GM18951 (cell line): Measurements from ENCODE around the gene CPNE5.
"Not testable (repeated sequence)": the region's sequence is repeated elsewhere in the genome, so short reads cannot be mapped to it uniquely, and the experiment has no call there.

Source experiments
- POLR2A ChIP-seq: IDR thresholded peaks from 4 replicates; pipeline ENCODE4 v1.6.1; 2011; ENCODE audit warnings: mild to moderate bottlenecking; ENCODE audit not compliant: insufficient read length, insufficient read depth; ENCODE audit errors: extremely low read depth
- in situ Hi-C: fragments of 300-500 bp; cut with MboI; formaldehyde crosslinking; loops from one replicate; pipeline ENCODE4 v1.12.0; 2022; ENCODE audit warnings: low sequenced_read_pairs, mixed read lengths, inconsistent platforms; ENCODE audit not compliant: unreplicated experiment

Gene CPNE5

DNA sequence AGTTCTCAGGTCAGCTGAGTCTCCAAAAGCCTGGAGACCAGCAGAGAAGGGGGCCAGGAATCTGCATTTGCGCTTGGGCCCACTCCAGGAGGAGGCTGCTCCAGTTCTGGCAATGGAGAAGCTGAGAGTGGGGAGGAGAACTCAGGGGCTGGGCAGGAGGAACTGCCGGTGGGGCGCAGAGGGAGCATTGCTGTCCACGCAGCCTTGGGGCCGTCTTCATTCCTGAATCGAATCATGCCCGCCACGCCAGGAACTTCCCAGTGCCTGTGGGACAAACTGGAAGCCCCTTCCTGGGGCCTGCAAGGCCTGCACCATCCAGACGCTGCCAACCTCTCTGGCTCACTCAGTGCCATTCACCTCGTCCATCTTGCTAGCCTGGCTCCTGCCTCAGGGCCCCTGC, 124.7 kb downstream of the CPNE5 start:
- no peak for TF ChIP-seq POLR2A
- in situ Hi-C loops, result no loop called here

- in situ Hi-C loops, result no loop called here
- no peak for TF ChIP-seq POLR2A
Observed at GRCh38 chr6:36713846-36714245, 125.4 kb downstream of the CPNE5 start.

GRCh38 chr6:36712816-36713215, 126.4 kb downstream of the CPNE5 start:
- in situ Hi-C loops, result no loop called here
- no peak for TF ChIP-seq POLR2A

GRCh38 chr6:36706339-36706738, 132.9 kb downstream of the CPNE5 start:
- TF ChIP-seq POLR2A, result no peak
- in situ Hi-C loops, result no loop called here

DNA sequence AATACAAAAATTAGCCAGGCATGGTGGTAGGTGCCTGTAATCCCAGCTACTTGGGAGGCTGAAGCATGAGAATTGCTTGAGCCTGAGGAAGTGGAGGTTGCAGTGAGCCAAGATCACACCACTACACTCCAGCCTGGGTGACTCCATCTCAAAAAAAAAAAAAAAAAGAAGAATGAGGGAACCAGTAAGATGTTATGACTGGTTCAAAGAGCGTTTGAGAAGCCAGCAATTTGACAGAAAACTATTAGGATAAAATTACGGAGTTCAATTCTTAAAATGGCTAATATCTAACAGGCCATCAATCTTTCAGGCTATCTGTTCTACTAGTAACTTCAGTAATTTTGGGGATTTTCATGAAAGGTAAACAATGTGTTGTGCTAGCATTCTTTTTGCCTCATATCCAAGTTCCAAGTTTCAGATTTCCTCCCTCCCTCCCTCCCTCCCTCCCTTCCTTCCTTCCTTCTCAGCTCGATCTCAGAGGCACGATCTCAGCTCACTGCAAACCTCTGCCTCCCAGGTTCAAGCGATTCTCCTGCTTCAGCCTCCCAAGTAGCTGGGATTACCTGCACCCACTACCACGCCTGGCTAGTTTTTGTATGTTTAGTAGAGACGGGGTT, 134.2 kb downstream of the CPNE5 start:
- in situ Hi-C loops, result not testable (repeated sequence)

DNA sequence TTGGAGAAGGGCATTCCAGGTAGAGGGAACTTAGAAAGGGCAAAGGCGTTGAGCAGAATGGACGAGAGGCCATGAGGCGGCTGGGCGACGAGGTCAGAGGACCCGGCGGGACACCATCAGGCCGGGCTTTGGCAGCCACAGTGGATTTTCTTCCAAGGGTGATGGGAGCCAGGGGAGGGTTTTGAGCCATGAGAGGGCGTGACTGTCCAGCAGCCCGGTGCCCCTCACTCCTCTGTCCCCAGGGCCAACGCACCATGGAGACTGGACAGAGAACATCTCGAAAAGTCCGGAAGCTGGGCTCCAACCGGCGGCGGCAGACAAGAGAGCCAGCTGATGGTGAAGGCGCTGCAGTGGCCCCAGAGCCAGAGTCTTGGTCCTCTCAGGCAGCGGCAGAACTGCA, 135.3 kb downstream of the CPNE5 start:
- no peak for TF ChIP-seq POLR2A
- in situ Hi-C loops, result no loop called here

- in situ Hi-C loops, result no loop called here
- no peak for TF ChIP-seq POLR2A
Observed at GRCh38 chr6:36703081-36703606, 136.1 kb downstream of the CPNE5 start.

DNA sequence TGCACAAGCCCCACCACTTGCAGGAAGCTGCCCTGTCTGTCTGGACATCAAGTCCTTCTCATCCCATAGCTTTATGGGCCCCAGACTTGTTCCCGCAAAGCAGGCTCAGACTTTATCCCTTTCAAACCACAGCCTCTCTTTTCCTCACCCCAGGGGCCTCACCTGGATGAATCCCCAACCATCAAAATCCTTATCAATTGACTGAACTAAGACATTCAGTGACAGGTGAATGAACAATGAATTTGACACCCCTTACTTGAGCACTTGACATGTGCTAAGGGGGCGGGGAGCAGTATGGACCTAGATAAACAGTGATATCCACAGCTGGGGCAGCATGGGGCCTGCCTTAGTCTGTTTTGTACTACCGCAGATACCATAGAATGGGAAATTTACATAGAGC, 136.6 kb downstream of the CPNE5 start:
- in situ Hi-C loops, result no loop called here
- no peak for TF ChIP-seq POLR2A

GRCh38 chr6:36701401-36701991, 137.7 kb downstream of the CPNE5 start:
- in situ Hi-C loops, result no loop called here
- no peak for TF ChIP-seq POLR2A

DNA sequence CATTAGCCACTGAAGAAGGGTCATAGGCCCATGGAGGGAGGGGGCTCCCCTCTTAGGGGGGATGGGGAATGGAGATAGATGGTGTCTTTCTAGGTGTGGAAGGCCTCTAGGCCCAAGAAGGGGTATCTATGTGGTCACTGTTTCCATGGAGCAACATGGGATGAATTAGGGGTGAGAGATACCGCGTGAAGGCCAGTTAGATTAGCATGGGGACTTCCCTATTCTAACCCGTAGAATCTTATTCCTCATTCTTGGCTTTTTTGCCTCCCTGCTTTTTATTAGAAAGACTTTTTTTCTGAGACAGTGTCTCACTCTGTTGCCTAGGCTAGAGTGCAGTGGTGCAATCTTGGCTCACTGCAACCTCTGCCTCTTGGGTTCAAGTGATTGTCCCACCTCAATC, 138.4 kb downstream of the CPNE5 start:
- TF ChIP-seq POLR2A, result no peak
- in situ Hi-C loops, result no loop called here

DNA sequence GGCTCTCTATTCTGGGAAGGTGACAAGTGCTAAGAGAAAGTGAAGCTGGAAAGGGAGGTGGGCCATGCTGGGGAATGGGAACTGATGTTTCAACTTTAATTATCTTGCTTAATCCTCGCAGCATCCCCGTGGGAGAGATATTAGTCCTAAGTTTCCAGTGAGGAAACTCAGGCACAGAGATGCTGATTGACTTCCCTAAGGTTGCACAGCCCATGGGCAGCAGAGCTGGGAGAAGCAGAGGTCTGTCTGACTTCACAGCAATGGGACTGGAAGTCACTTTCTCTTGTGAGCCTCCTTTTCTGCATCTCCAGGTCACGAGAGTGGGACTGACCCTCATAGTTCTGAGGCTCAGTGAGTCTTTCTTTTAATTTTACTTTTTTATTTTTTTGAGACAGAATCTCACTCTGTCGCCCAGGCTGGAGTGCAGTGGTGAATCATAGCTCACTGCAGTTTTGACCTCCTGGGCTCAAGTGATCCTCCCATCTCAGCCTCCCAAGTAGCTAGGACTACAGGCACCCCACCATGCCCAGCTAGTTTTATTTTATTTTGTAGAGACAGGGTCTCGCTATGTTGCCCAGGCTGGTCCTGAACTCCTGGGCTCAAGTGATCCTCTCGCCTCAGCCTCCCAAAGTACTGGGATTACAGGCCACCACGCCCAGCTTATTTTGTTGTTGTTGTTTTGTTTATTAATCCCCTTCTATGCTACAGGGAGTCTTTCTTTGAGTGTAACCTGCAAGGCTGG, 139.0 kb downstream of the CPNE5 start:
- TF ChIP-seq POLR2A, result no peak
- in situ Hi-C loops, result no loop called here

- in situ Hi-C loops, result no loop called here
- TF ChIP-seq POLR2A, result no peak
Observed at GRCh38 chr6:36699348-36699747, 139.9 kb downstream of the CPNE5 start.

- no peak for TF ChIP-seq POLR2A
- in situ Hi-C loops, result no loop called here
Observed at GRCh38 chr6:36698871-36699271, 140.4 kb downstream of the CPNE5 start.

DNA sequence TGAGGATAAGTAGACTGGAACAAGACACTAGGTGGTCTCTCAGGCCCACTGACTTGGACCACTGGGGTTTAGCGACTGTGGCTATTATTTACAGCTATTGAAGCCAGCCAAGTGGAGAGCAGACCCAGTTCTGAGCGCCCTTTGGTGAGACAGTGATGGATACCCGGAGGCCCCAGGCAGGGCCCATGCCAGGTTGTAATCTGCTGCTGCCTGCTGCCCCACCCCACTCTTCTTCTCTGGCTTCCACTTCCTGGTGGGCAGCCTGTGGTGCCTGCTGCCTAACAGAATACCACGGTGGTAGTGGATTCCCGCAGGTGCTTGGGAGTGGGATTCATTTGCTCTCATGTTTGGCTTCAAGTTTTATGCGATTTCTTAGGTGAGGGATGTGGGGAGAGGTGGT, 141.0 kb downstream of the CPNE5 start:
- in situ Hi-C loops, result no loop called here
- TF ChIP-seq POLR2A, result no peak

- no peak for TF ChIP-seq POLR2A
- in situ Hi-C loops, result no loop called here
Observed at GRCh38 chr6:36697481-36697903, 141.8 kb downstream of the CPNE5 start, which contains the start of gene RAB44. Gene RAB44, plus strand, starts transcription at chr6:36697826. Its CDS starts 6,410 bp downstream, at chr6:36704236.
